CD4-positive, alpha-beta memory T cell (primary cell): ENCODE measurements around the gene METRNL. TPM values are rescaled to one million over a fixed set of nuclear protein-coding genes. Genes with fewer than 3 reads are reported as not detected.

Source experiments
- CTCF ChIA-PET: fragments of 350-600 bp; sonication (Branson Sonifier 250); formaldehyde crosslinking; loops from one replicate; lab custom pipeline; 2021; ENCODE audit warnings: inconsistent platforms; ENCODE audit not compliant: partially characterized antibody; lab: Charles Lee
- POLR2A ChIA-PET: fragments of 350-600 bp; sonication (Branson Sonifier 250); formaldehyde crosslinking; loops from one replicate; lab custom pipeline; 2021; ENCODE audit not compliant: partially characterized antibody; lab: Charles Lee
- DNase-seq, 5 donors: peaks; one replicate each; pipeline versions ENCODE4 v3.0.0 to v3.0.0-alpha.2; 2020 to 2022; ENCODE audit warnings: mixed read lengths in 1 of 5
- H3K27ac ChIP-seq: one replicate; pipeline ENCODE4 v1.7.0; 2013; ENCODE audit warnings: low read depth, low read length
- H3K27me3 ChIP-seq: 2 replicates; pipeline ENCODE4 v1.7.0; 2013; ENCODE audit warnings: mild to moderate bottlenecking, low read length, moderate library complexity; ENCODE audit not compliant: insufficient read depth
- H3K36me3 ChIP-seq: 2 replicates; pipeline ENCODE4 v1.7.0; 2013; ENCODE audit warnings: mild to moderate bottlenecking, low read length, moderate library complexity; ENCODE audit not compliant: insufficient read depth
- H3K4me1 ChIP-seq: 2 replicates; pipeline ENCODE4 v1.7.0; 2013; ENCODE audit warnings: mild to moderate bottlenecking, low read length, moderate library complexity; ENCODE audit not compliant: insufficient read depth
- H3K4me3 ChIP-seq, 2 donors: one replicate each; pipeline ENCODE4 v1.7.0; 2013; ENCODE audit warnings: low read length in 2 of 2, mild to moderate bottlenecking in 1 of 2
- H3K9me3 ChIP-seq, 2 donors: one replicate each; pipeline ENCODE4 v1.7.0; 2013; ENCODE audit warnings: low read length in 2 of 2, control low read depth in 1 of 2; ENCODE audit not compliant: control insufficient read depth in 1 of 2
- H3K27ac Mint-ChIP-seq, 7 donors: one replicate each; pipeline ENCODE4 v1.8.0; 2020 to 2021; ENCODE audit warnings: mixed read lengths in 7 of 7, mild to moderate bottlenecking in 6 of 7, inconsistent platforms in 3 of 7, moderate library complexity in 3 of 7
- H3K27me3 Mint-ChIP-seq, 2 donors: one replicate each; pipeline ENCODE4 v1.8.0; 2020 to 2021; ENCODE audit warnings: mixed read lengths in 2 of 2
- H3K36me3 Mint-ChIP-seq, 2 donors: one replicate each; pipeline ENCODE4 v1.8.0; 2020 to 2021; ENCODE audit warnings: mixed read lengths in 2 of 2, inconsistent platforms in 1 of 2, mild to moderate bottlenecking in 1 of 2
- H3K4me1 Mint-ChIP-seq, 4 donors: one replicate each; pipeline ENCODE4 v1.8.0; 2020 to 2021; ENCODE audit warnings: mixed read lengths in 4 of 4, mild to moderate bottlenecking in 1 of 4
- H3K4me3 Mint-ChIP-seq, 8 donors: one replicate each; pipeline ENCODE4 v1.8.0; 2020 to 2021; ENCODE audit warnings: mixed read lengths in 8 of 8, mild to moderate bottlenecking in 7 of 8, moderate library complexity in 6 of 8, inconsistent platforms in 3 of 8
- H3K9me3 Mint-ChIP-seq, 8 donors: one replicate each; pipeline ENCODE4 v1.8.0; 2020 to 2021; ENCODE audit warnings: mixed read lengths in 8 of 8, mild to moderate bottlenecking in 5 of 8, inconsistent platforms in 3 of 8, moderate library complexity in 1 of 8
- intact Hi-C: fragments of 100-400 bp; cut with micrococcal nuclease; formaldehyde crosslinking; loops from one replicate; pipeline ENCODE4 v1.15.1; 2023
- polyA plus RNA-seq, 2 donors: library from polyadenylated mRNA; unstranded; fragments of 300-500 nt; fragmentation: Illumina TruSeq; gene quantifications; one replicate each; pipeline ENCODE4 v1.2.3, GENCODE V29; 2021
- total RNA-seq, 2 experiments: library from RNA; stranded (reverse); gene quantifications; one replicate each; pipeline ENCODE4 v1.2.3, GENCODE V29; 2021

The METRNL gene
- total and polyA plus RNA-seq, 4 experiments from 2014 or later, result 0.67 to 6.5 (median 4.0) TPM

- H3K36me3 ChIP-seq, result no peaks in the 10 kb centered on the region
- peaks cover 6 to 21% (median 11%) of the 10 kb centered on the region in 4 donors for H3K4me1 Mint-ChIP-seq
- H3K9me3 Mint-ChIP-seq, result no peaks in the 10 kb centered on the region
- H3K36me3 Mint-ChIP-seq, result no peaks in the 10 kb centered on the region
- no peak overlapping the region for H3K4me3 ChIP-seq
- H3K27me3 Mint-ChIP-seq, result no peaks in the 10 kb centered on the region
- peaks cover 24% of the 10 kb centered on the region for H3K4me1 ChIP-seq
- H3K27ac Mint-ChIP-seq, result peak overlapping the region in 1 of 7 donors; percentile 69
- no peaks in the 10 kb centered on the region for H3K27me3 ChIP-seq
- ChIA-PET CTCF (no interaction called here), POLR2A (no interaction called here)
- no peak for DNase-seq
- no peak overlapping the region for H3K4me3 Mint-ChIP-seq
- H3K27ac ChIP-seq, result no peak overlapping the region
- intact Hi-C loops, result no loop called here
- no peaks in the 10 kb centered on the region for H3K9me3 ChIP-seq
Observed at GRCh38 chr17:83056583-83057396, 22.6 kb upstream of the METRNL start.

DNA sequence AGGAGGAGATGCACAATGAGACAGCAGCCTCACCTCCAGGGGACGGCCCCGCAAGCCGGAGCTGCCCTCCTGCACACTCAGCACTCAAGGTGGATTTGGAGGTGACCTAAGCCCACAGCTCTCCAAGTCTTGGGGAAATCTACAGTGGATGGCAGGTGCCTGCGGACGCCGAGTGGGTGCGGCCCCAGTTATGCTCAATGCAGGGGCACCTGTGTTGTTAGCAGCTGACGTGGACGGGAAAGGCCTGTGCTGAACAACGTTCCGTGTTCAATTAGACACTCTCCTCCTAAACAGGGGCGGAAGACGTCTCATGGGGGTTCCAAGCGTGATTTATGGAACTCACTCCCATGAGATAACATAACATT is 22.0 kb upstream of the METRNL start:
- Mint-ChIP-seq H3K4me3 (no peak overlapping the region), H3K36me3 (no peaks in the 10 kb centered on the region), H3K9me3 (no peaks in the 10 kb centered on the region), H3K27ac (peak overlapping the region in 1 of 7 donors; percentile 69), H3K27me3 (no peaks in the 10 kb centered on the region), H3K4me1 (peaks cover 5 to 17% (median 9%) of the 10 kb centered on the region in 4 donors)
- intact Hi-C loops, result no loop called here
- no peaks in the 10 kb centered on the region for H3K9me3 ChIP-seq
- no peak for DNase-seq
- no peaks in the 10 kb centered on the region for H3K36me3 ChIP-seq
- no peak overlapping the region for H3K4me3 ChIP-seq
- H3K27ac ChIP-seq, result no peak overlapping the region
- ChIA-PET POLR2A (no interaction called here), CTCF (no interaction called here)
- H3K27me3 ChIP-seq, result no peaks in the 10 kb centered on the region
- peaks cover 18% of the 10 kb centered on the region for H3K4me1 ChIP-seq

DNA sequence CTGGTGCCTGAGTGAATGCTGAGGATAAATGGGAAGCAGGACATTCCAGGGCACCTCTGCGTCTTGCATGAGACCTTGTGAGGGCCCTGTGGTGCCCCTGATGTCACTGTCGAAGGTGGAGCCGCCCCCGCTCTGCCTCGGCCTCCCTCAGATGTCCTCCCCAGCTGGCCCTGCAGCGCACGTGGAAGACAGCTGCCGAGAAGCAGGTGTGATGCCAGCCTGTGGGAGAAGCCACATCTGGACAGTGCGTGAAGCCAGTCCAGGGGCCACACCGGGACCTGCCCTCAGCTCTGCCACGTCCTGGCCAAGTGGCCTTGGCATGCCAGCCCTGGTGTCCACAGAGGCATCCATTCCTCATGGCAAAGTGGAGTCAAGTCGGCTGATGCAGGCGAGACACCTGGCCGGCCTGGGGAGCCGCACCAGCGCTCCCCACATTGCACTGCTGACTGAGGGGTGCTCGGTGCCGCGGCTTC is 21.6 kb upstream of the METRNL start:
- Mint-ChIP-seq H3K4me3 (no peak overlapping the region), H3K36me3 (no peaks in the 10 kb centered on the region), H3K27me3 (no peaks in the 10 kb centered on the region), H3K9me3 (no peaks in the 10 kb centered on the region), H3K4me1 (peaks cover 5 to 17% (median 9%) of the 10 kb centered on the region in 4 donors), H3K27ac (no peak overlapping the region)
- no peaks in the 10 kb centered on the region for H3K36me3 ChIP-seq
- H3K27me3 ChIP-seq, result no peaks in the 10 kb centered on the region
- no peak for DNase-seq
- intact Hi-C loops, result no loop called here
- peaks cover 18% of the 10 kb centered on the region for H3K4me1 ChIP-seq
- H3K27ac ChIP-seq, result no peak overlapping the region
- no peak overlapping the region for H3K4me3 ChIP-seq
- no peaks in the 10 kb centered on the region for H3K9me3 ChIP-seq
- ChIA-PET CTCF (no interaction called here), POLR2A (no interaction called here)

GRCh38 chr17:83058266-83058798 is 21.1 kb upstream of the METRNL start:
- H3K4me1 Mint-ChIP-seq, result peaks cover 5 to 14% (median 9%) of the 10 kb centered on the region in 4 donors
- no peaks in the 10 kb centered on the region for H3K27me3 Mint-ChIP-seq
- peaks cover 15% of the 10 kb centered on the region for H3K4me1 ChIP-seq
- no peaks in the 10 kb centered on the region for H3K9me3 ChIP-seq
- CTCF ChIA-PET, result no interaction called here
- H3K27ac Mint-ChIP-seq, result peak overlapping the region in 1 of 7 donors; percentile 14
- DNase-seq, result no peak
- H3K27me3 ChIP-seq, result no peaks in the 10 kb centered on the region
- H3K9me3 Mint-ChIP-seq, result no peaks in the 10 kb centered on the region
- intact Hi-C loops, result no loop called here
- no peaks in the 10 kb centered on the region for H3K36me3 ChIP-seq
- POLR2A ChIA-PET, result no interaction called here
- H3K27ac ChIP-seq, result no peak overlapping the region
- no peak overlapping the region for H3K4me3 Mint-ChIP-seq
- H3K4me3 ChIP-seq, result no peak overlapping the region
- H3K36me3 Mint-ChIP-seq, result no peaks in the 10 kb centered on the region

DNA sequence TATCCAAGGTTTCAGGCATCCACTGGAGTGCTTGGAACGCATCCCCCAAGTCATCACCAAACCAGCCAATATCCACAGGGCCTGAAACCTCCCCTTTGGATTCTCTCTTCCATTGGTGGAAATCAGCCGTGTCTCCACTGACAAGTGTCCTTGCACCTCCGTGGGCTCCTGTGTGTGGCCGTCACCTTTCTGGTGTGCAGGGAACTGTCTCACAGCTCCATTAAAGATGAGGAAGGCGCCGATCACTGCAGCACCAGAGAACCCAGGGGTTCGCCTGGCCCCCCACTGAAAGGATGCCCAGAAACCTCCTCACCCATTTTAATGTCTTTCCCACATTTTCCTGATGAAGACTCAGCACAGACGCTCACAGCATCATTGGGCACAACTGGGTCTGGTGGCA is 17.8 kb upstream of the METRNL start:
- DNase-seq, result no peak
- Histone ChIP-seq H3K36me3 (no peaks in the 10 kb centered on the region), H3K27ac (no peak overlapping the region), H3K27me3 (no peaks in the 10 kb centered on the region), H3K4me3 (no peak overlapping the region), H3K4me1 (no peaks in the 10 kb centered on the region), H3K9me3 (no peaks in the 10 kb centered on the region)
- ChIA-PET CTCF (no interaction called here), POLR2A (no interaction called here)
- Mint-ChIP-seq H3K27me3 (no peaks in the 10 kb centered on the region), H3K36me3 (no peaks in the 10 kb centered on the region), H3K4me1 (peaks cover 0 to 2% (median 0%) of the 10 kb centered on the region in 4 donors), H3K9me3 (no peaks in the 10 kb centered on the region), H3K27ac (no peak overlapping the region), H3K4me3 (no peak overlapping the region)
- intact Hi-C loops, result no loop called here

DNA sequence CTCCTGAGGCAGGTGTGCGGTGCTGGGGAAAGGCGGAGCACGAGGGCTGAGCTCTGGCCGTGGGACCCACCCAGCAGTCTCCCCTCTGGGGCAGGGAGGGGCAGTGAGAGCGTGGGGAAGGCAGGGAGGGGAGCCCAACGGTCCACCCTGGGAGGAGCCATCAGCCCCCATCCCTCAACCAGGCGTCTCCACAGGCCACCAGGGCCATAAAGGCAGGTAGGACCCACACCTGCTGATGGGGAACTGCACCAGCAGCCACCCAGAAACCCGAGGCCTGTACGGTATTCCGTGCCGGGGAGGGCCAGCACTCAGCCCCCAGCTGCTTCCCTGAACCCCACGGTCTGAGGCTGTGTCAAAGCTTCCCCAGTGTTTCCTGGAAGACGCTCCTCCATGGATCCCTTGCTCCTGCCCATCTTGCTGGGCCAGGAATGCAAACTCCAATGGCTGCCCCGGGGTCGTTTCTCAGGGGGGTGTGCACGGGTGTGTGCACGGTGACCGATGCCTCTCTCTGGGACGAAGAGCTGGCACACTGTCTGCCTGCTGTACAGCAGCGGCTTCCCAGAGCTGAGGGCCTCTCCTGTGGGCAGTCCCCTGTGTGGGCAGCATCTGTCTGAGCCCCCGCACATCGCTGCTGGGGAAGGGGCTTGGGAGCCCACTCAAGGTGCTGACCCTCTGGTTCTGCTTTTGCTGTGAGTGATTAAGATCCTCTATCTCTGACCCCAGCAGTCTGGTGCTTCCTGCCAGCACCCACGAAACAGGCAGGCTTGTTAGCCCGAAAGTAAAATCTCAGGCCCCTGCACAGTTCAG is 17.2 kb upstream of the METRNL start:
- no peak overlapping the region for H3K4me3 Mint-ChIP-seq
- no peak for DNase-seq

More for the DNA sequence above, 17.2 kb upstream of the METRNL start:
- Histone ChIP-seq H3K4me1 (no peaks in the 10 kb centered on the region), H3K9me3 (no peaks in the 10 kb centered on the region), H3K27ac (no peak overlapping the region), H3K4me3 (no peak overlapping the region), H3K27me3 (no peaks in the 10 kb centered on the region), H3K36me3 (no peaks in the 10 kb centered on the region)
- CTCF ChIA-PET, result no interaction called here
- POLR2A ChIA-PET, result no interaction called here
- H3K27me3 Mint-ChIP-seq, result no peaks in the 10 kb centered on the region
- no peak overlapping the region for H3K27ac Mint-ChIP-seq
- no peaks in the 10 kb centered on the region for H3K9me3 Mint-ChIP-seq
- peaks cover 0 to 2% (median 0%) of the 10 kb centered on the region in 4 donors for H3K4me1 Mint-ChIP-seq
- intact Hi-C loops, result no loop called here
- no peaks in the 10 kb centered on the region for H3K36me3 Mint-ChIP-seq
